Prostate gland (tissue), 2 donors: ENCODE data around the gene ADARB1. TPM values are rescaled to one million over a fixed set of nuclear protein-coding genes. Genes with fewer than 3 reads are reported as not detected.

Experiments used
- DNase-seq: peaks from one replicate; pipeline ENCODE4 v3.0.0-alpha.2; 2019; ENCODE audit warnings: low spot score
- H3K27ac ChIP-seq, 2 donors: fragments of 200-600 bp; sonication (generic); 2 replicates each; pipeline ENCODE4 v1.5.1; 2017 to 2019
- H3K27me3 ChIP-seq: fragments of 200-600 bp; sonication (generic); replicated peaks from 2 replicates; pipeline ENCODE4 v1.5.1; 2019; ENCODE audit not compliant: insufficient read depth
- H3K36me3 ChIP-seq, 2 donors: fragments of 200-600 bp; sonication (generic); 1 replicate in 1 of 2; 2 replicates in 1 of 2; pipeline versions ENCODE4 v1.5.1 to v1.8.1; 2017 to 2019
- H3K4me1 ChIP-seq: fragments of 200-600 bp; sonication (generic); replicated peaks from 2 replicates; pipeline ENCODE4 v1.5.1; 2019
- H3K4me3 ChIP-seq, 2 donors: fragments of 200-600 bp; sonication (generic); 2 replicates each; pipeline ENCODE4 v1.5.1; 2017 to 2019
- H3K9me3 ChIP-seq: fragments of 200-600 bp; sonication (generic); 2 replicates; pipeline ENCODE4 v1.5.1; 2017
- CTCF ChIP-seq, 4 experiments: fragments of 200-600 bp in 2 of 4; fragments of 450-650 bp in 2 of 4; sonication (generic) in 2 of 4; IDR thresholded peaks; 1 replicate in 3 of 4; 2 replicates in 1 of 4; pipeline ENCODE4 v1.5.1; 2016 to 2019; ENCODE audit warnings: antibody characterized with exemption in 4 of 4, mild to moderate bottlenecking in 2 of 4, moderate library complexity in 2 of 4
- POLR2A ChIP-seq: fragments of 450-650 bp; IDR thresholded peaks from one replicate; pipeline ENCODE4 v1.6.1; 2016; ENCODE audit warnings: antibody characterized with exemption, mild to moderate bottlenecking
- POLR2AphosphoS5 ChIP-seq: sonication (generic); formaldehyde crosslinking; IDR thresholded peaks from one replicate; pipeline ENCODE4 v1.6.1; 2017; ENCODE audit warnings: antibody characterized with exemption
- WGBS: methylation state at CpG from one replicate; pipeline ENCODE4 v1.1.5; 2018; 5-methylcytosine and 5-hydroxymethylcytosine counted together
- intact Hi-C: fragments of 100-400 bp; cut with DNase I; formaldehyde crosslinking; loops from one replicate; pipeline ENCODE4 v1.14.2; 2022
- total RNA-seq, 2 donors: library from RNA; depleted of rRNA; stranded (reverse); fragments of >200 nt; gene quantifications; one replicate each; pipeline ENCODE4 v1.1.0, GENCODE V29; 2016

Gene ADARB1
- total RNA-seq, 2 donors from 2014 or later, result 21.0 to 30.9 TPM

- TF ChIP-seq POLR2A, result no peak
- no peak for TF ChIP-seq POLR2AphosphoS5
- no peak for TF ChIP-seq CTCF (IDR thresholded peaks at IDR 0.05)
- Histone ChIP-seq H3K27me3 (no peaks in the 10 kb centered on the region), H3K4me1 (no peaks in the 10 kb centered on the region), H3K36me3 (no peaks in the 10 kb centered on the region), H3K27ac (no peak overlapping the region), H3K9me3 (no peaks in the 10 kb centered on the region), H3K4me3 (no peak overlapping the region)
- intact Hi-C loops, result loop anchor here (1.0 to 5.0 kb wide), 4 partner anchors 17 to 88 kb away; no protein-coding TSS in a partner anchor
- 46% methylated on average over 19 of the region's 19 CpGs for WGBS
- DNase-seq, result no peak
Measured at GRCh38 chr21:45050797-45051489, 23.4 kb upstream of the ADARB1 start.

GRCh38 chr21:45051580-45052434, 22.6 kb upstream of the ADARB1 start:
- TF ChIP-seq POLR2A (no peak), CTCF (IDR thresholded peaks at IDR 0.05) (no peak), POLR2AphosphoS5 (no peak)
- intact Hi-C loops, result loop anchor here (2.0 to 5.0 kb wide), 3 partner anchors 59 to 89 kb away; no protein-coding TSS in a partner anchor
- no peak overlapping the region for H3K4me3 ChIP-seq
- H3K27ac ChIP-seq, result no peak overlapping the region
- H3K9me3 ChIP-seq, result no peaks in the 10 kb centered on the region
- H3K4me1 ChIP-seq, result no peaks in the 10 kb centered on the region
- no peaks in the 10 kb centered on the region for H3K27me3 ChIP-seq
- no peaks in the 10 kb centered on the region for H3K36me3 ChIP-seq
- no peak for DNase-seq
- 76% methylated on average over 24 of the region's 24 CpGs for WGBS

- H3K27me3 ChIP-seq, result no peaks in the 10 kb centered on the region
- DNase-seq, result no peak
- no peak overlapping the region for H3K27ac ChIP-seq
- no peak for TF ChIP-seq CTCF (IDR thresholded peaks at IDR 0.05)
- no peak for TF ChIP-seq POLR2AphosphoS5
- no peak for TF ChIP-seq POLR2A
- no peaks in the 10 kb centered on the region for H3K9me3 ChIP-seq
- 91% methylated on average over 10 of the region's 10 CpGs for WGBS
- no peaks in the 10 kb centered on the region for H3K36me3 ChIP-seq
- H3K4me1 ChIP-seq, result no peaks in the 10 kb centered on the region
- no peak overlapping the region for H3K4me3 ChIP-seq
- intact Hi-C loops, result loop anchor here (5.0 kb wide), 1 partner anchor 69 kb away; no protein-coding TSS in a partner anchor
Measured at GRCh38 chr21:45052960-45053359, 21.4 kb upstream of the ADARB1 start.

- no peak for TF ChIP-seq POLR2AphosphoS5
- no peak for TF ChIP-seq CTCF (IDR thresholded peaks at IDR 0.05)
- no peak for TF ChIP-seq POLR2A
- intact Hi-C loops, result loop anchor here (5.0 kb wide), 1 partner anchor 69 kb away; no protein-coding TSS in a partner anchor
- no peak overlapping the region for H3K27ac ChIP-seq
- no peak overlapping the region for H3K4me3 ChIP-seq
- H3K4me1 ChIP-seq, result no peaks in the 10 kb centered on the region
- DNase-seq, result no peak
- no peaks in the 10 kb centered on the region for H3K36me3 ChIP-seq
- WGBS, result 91% methylated on average over 8 of the region's 8 CpGs
- H3K9me3 ChIP-seq, result no peaks in the 10 kb centered on the region
- H3K27me3 ChIP-seq, result no peaks in the 10 kb centered on the region
Measured at GRCh38 chr21:45053561-45054226, 20.7 kb upstream of the ADARB1 start.
